ENCODE results near the gene AP4B1. TPM values are rescaled to one million over a fixed set of nuclear protein-coding genes. Genes with fewer than 3 reads are reported as not detected.
"Not testable (repeated sequence)": the region's sequence is repeated elsewhere in the genome, so short reads cannot be mapped to it uniquely, and the experiment has no call there.

Gene AP4B1
- total RNA-seq, 1 donor from 2014 or later = 26.7 TPM

GRCh38 chr1:113855630-113856400 lies 48.8 kb downstream of the AP4B1 start:
- DNase-seq = no peak

- no peak for DNase-seq
Measured at GRCh38 chr1:113854234-113854633, 50.4 kb downstream of the AP4B1 start.

GRCh38 chr1:113852694-113853093 lies 51.9 kb downstream of the AP4B1 start:
- DNase-seq = not testable (repeated sequence)

- no peak for DNase-seq
Measured at GRCh38 chr1:113850127-113850796, 54.3 kb downstream of the AP4B1 start.

- DNase-seq = no peak
Measured at GRCh38 chr1:113849072-113849471, 55.5 kb downstream of the AP4B1 start.

GRCh38 chr1:113846391-113847035 lies 58.1 kb downstream of the AP4B1 start:
- no peak for DNase-seq

Other genes starting within 250 kb of the AP4B1 start
- gene PHTF1, start 145.3 kb downstream of the AP4B1 start, total RNA-seq = 65.7 and 69.4 TPM in 2 replicates
- 18.1 and 18.4 TPM in 2 replicates for gene RSBN1, start 92.3 kb downstream of the AP4B1 start, total RNA-seq
- gene PTPN22, start 33.1 kb downstream of the AP4B1 start, total RNA-seq = not detected in 2 replicates
- 0.17 and 0.37 TPM in 2 replicates for gene BCL2L15, start 17.2 kb downstream of the AP4B1 start, total RNA-seq
- gene DCLRE1B, start 527 bp upstream of the AP4B1 start, total RNA-seq = 2.4 and 3.3 TPM in 2 replicates
- gene HIPK1, start 24.5 kb upstream of the AP4B1 start, total RNA-seq = 36.8 and 50.4 TPM in 2 replicates
- gene OLFML3, start 74.7 kb upstream of the AP4B1 start, total RNA-seq = 7.3 and 21.5 TPM in 2 replicates
- gene SYT6, start 249.1 kb upstream of the AP4B1 start, total RNA-seq = not detected in 2 replicates